Heart left ventricle (tissue), 13 donors: ENCODE data around the gene PLPP1.

Source experiments
- POLR2A ChIP-seq, 2 donors: fragments of 450-650 bp; IDR thresholded peaks; one replicate each; pipeline ENCODE4 v1.6.1; 2017; ENCODE audit warnings: antibody characterized with exemption in 2 of 2, mild to moderate bottlenecking in 2 of 2, moderate library complexity in 2 of 2
- TF ChIP-seq, protein P1 (sequence below), 12 donors: fragments of 200-600 bp; sonication (generic) in 4 of 12; IDR thresholded peaks; one replicate each; pipeline versions ENCODE4 v1.5.0 to v1.8.0; 2018 to 2022; ENCODE audit warnings: antibody characterized with exemption in 12 of 12, mild to moderate bottlenecking in 5 of 12
- donor health status: ischemic (EF 13 %, LVEDD 7.1; RV severe dilation, severe dysfunction).
- donor health status: DM: no; HTN: yes; CAD: no.
- donor health status: DM: no; HTN: no; CAD: no.
- donor health status: ischemic (EF 25% LVEDD 6.9; RV normal size, moderate dysfunction).
- donor health status: ischemic (EF 25% LVEDD 5.7; RV mildly dilated, moderate dysfunction).
- donor health status: ischemic (EF 35%, LVEDD 5.7; RV mildly dilated, moderate dysfunction).
- donor health status: nonischemic (EF 11% LVEDD 7.7; RV severe dilation, severe dysfunction).
- donor health status: DM: yes; HTN: yes; CAD: no.
- donor health status: PGD.
- donor health status: ischemic (EF 29% LVEDD 5.4; RV normal size, mild dysfunction).
- donor health status: nonischemic (EF 23%, LVEDD 6.1; RV moderate dilation, normal function).

DNA sequence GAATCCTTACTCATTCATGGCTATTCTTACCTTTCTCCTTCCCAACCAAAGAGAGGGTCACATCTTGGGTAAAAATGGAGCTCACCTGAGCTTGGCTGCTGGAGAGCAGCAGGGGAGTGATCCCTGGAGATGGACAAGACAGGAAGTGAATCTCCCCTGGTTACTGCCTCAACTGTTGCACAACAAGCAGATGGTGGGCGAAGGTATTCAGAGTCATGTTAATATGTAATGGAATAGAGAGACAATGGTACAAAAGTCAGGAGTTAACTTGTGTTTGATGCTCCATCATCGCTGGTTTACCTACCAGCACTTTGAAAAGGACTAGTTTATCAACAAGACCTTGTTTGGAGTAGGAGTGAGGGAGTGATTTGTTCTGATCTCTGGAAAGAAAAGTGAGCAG is 13.0 kb upstream of the PLPP1 start:
- TF ChIP-seq, protein P1, sequence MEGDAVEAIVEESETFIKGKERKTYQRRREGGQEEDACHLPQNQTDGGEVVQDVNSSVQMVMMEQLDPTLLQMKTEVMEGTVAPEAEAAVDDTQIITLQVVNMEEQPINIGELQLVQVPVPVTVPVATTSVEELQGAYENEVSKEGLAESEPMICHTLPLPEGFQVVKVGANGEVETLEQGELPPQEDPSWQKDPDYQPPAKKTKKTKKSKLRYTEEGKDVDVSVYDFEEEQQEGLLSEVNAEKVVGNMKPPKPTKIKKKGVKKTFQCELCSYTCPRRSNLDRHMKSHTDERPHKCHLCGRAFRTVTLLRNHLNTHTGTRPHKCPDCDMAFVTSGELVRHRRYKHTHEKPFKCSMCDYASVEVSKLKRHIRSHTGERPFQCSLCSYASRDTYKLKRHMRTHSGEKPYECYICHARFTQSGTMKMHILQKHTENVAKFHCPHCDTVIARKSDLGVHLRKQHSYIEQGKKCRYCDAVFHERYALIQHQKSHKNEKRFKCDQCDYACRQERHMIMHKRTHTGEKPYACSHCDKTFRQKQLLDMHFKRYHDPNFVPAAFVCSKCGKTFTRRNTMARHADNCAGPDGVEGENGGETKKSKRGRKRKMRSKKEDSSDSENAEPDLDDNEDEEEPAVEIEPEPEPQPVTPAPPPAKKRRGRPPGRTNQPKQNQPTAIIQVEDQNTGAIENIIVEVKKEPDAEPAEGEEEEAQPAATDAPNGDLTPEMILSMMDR (IDR thresholded peaks at IDR 0.05): no peak
- no peak for TF ChIP-seq POLR2A (IDR thresholded peaks at IDR 0.05)
